GM21737 (cell line): Measurements from ENCODE around the gene FILIP1L.

Source experiments
- ATAC-seq: cut with Tn5 transposase; IDR thresholded peaks from one replicate; pipeline ENCODE4 v1.9.1; 2021; ENCODE audit warnings: mild to moderate bottlenecking, moderate library complexity; ENCODE audit not compliant: unreplicated experiment

The FILIP1L gene

GRCh38 chr3:100114413-100115030 is at the start of gene FILIP1L:
Gene FILIP1L, minus strand, starts transcription at chr3:100114501.
- no peak for ATAC-seq

- ATAC-seq, result no peak
These were observed 49.5 kb upstream of the FILIP1L start for GRCh38 chr3:100163787-100164186.

GRCh38 chr3:100160521-100160920 is 46.2 kb upstream of the FILIP1L start:
- no peak for ATAC-seq

- ATAC-seq, result no peak
These were observed 45.2 kb upstream of the FILIP1L start for GRCh38 chr3:100159331-100160153.

- no peak for ATAC-seq
These were observed 44.6 kb upstream of the FILIP1L start for GRCh38 chr3:100158918-100159330.

GRCh38 chr3:100157685-100158084 is 43.4 kb upstream of the FILIP1L start:
- ATAC-seq, result no peak

GRCh38 chr3:100155590-100155989 is 41.3 kb upstream of the FILIP1L start:
- ATAC-seq, result no peak

- no peak for ATAC-seq
These were observed 40.8 kb upstream of the FILIP1L start for GRCh38 chr3:100155128-100155527.

GRCh38 chr3:100154171-100154570 is 39.9 kb upstream of the FILIP1L start:
- no peak for ATAC-seq

GRCh38 chr3:100151024-100151707 is 36.9 kb upstream of the FILIP1L start:
- ATAC-seq, result no peak

- no peak for ATAC-seq
These were observed 36.2 kb upstream of the FILIP1L start for GRCh38 chr3:100150473-100150872.

GRCh38 chr3:100149713-100150415 is 35.6 kb upstream of the FILIP1L start:
- no peak for ATAC-seq

GRCh38 chr3:100149130-100149529 is 34.8 kb upstream of the FILIP1L start:
- no peak for ATAC-seq

- peak; percentile 67 for ATAC-seq
These were observed 30.1 kb upstream of the FILIP1L start for GRCh38 chr3:100144255-100144866.

- no peak for ATAC-seq
These were observed 27.3 kb upstream of the FILIP1L start for GRCh38 chr3:100141586-100141985.

- ATAC-seq, result no peak
These were observed 26.7 kb upstream of the FILIP1L start for GRCh38 chr3:100140976-100141375.

- ATAC-seq, result no peak
These were observed 22.6 kb upstream of the FILIP1L start for GRCh38 chr3:100136921-100137320.

- no peak for ATAC-seq
These were observed 16.9 kb upstream of the FILIP1L start for GRCh38 chr3:100131241-100131640.

GRCh38 chr3:100129941-100130340 is 15.6 kb upstream of the FILIP1L start:
- ATAC-seq, result no peak

GRCh38 chr3:100128565-100128964 is 14.3 kb upstream of the FILIP1L start:
- no peak for ATAC-seq

GRCh38 chr3:100127792-100128191 is 13.5 kb upstream of the FILIP1L start:
- no peak for ATAC-seq
